NT2/D1 (cell line): Measurements from ENCODE around the gene DYNC2LI1.

Experiments used
- SUZ12 ChIP-seq: IDR thresholded peaks from 2 replicates; pipeline ENCODE4 v1.6.1; 2011; ENCODE audit not compliant: insufficient read length, insufficient read depth; ENCODE audit errors: extremely low read depth
- YY1 ChIP-seq: IDR thresholded peaks from 2 replicates; pipeline ENCODE4 v1.6.1; 2011; ENCODE audit not compliant: insufficient read length, insufficient read depth

- TF ChIP-seq YY1 (no peak), SUZ12 (no peak)
Measured at GRCh38 chr2:43802135-43802534, 28.3 kb downstream of the DYNC2LI1 start.
